Liver (tissue), 9 donors: ENCODE data around the gene PLEKHF1. TPM values are rescaled to one million over a fixed set of nuclear protein-coding genes. Genes with fewer than 3 reads are reported as not detected.
"Not testable (repeated sequence)": the region's sequence is repeated elsewhere in the genome, so short reads cannot be mapped to it uniquely, and the experiment has no call there.

Experiments
- DNase-seq: peaks from one replicate; pipeline ENCODE4 v3.0.0-alpha.2; 2017; ENCODE audit warnings: low spot score
- H3K27ac ChIP-seq, 2 donors: one replicate each; pipeline ENCODE4 v1.7.0; 2013; ENCODE audit warnings: inconsistent platforms in 2 of 2, low read length in 2 of 2, control low read depth in 1 of 2, low read depth in 1 of 2, mild to moderate bottlenecking in 1 of 2
- H3K27me3 ChIP-seq, 4 donors: one replicate each; pipeline versions ENCODE4 v1.6.1 to v1.7.0; 2013; ENCODE audit warnings: low read length in 3 of 4, inconsistent platforms in 1 of 4, mild to moderate bottlenecking in 1 of 4, moderate library complexity in 1 of 4; ENCODE audit not compliant: control insufficient read depth in 4 of 4, insufficient read depth in 4 of 4
- H3K36me3 ChIP-seq, 4 donors: one replicate each; pipeline versions ENCODE4 v1.6.1 to v1.7.0; 2013; ENCODE audit warnings: low read length in 3 of 4, mild to moderate bottlenecking in 3 of 4, low read depth in 1 of 4, moderate library complexity in 1 of 4; ENCODE audit not compliant: control insufficient read depth in 4 of 4, insufficient read depth in 3 of 4
- H3K4me1 ChIP-seq, 4 donors: one replicate each; pipeline versions ENCODE4 v1.6.1 to v1.7.0; 2013; ENCODE audit warnings: low read length in 3 of 4, mild to moderate bottlenecking in 3 of 4, moderate library complexity in 1 of 4; ENCODE audit not compliant: control insufficient read depth in 4 of 4, insufficient read depth in 4 of 4
- H3K4me3 ChIP-seq, 3 donors: one replicate each; pipeline versions ENCODE4 v1.6.1 to v1.7.0; 2013; ENCODE audit warnings: low read length in 3 of 3, control low read depth in 1 of 3, low read depth in 1 of 3, mild to moderate bottlenecking in 1 of 3
- H3K9ac ChIP-seq, 2 donors: one replicate each; pipeline ENCODE4 v1.7.0; 2013; ENCODE audit warnings: low read length in 2 of 2, mild to moderate bottlenecking in 2 of 2, moderate library complexity in 2 of 2, control low read depth in 1 of 2, low read depth in 1 of 2
- H3K9me3 ChIP-seq, 4 donors: one replicate each; pipeline versions ENCODE4 v1.6.1 to v1.7.0; 2013; ENCODE audit warnings: low read length in 3 of 4; ENCODE audit not compliant: control insufficient read depth in 4 of 4
- CTCF ChIP-seq: fragments of 150-350 bp; IDR thresholded peaks from 2 replicates; pipeline ENCODE4 v1.5.1; 2017; ENCODE audit warnings: improper control_type of control experiment, low read depth, low read length; ENCODE audit not compliant: missing input control
- EGR1 ChIP-seq, 2 donors: IDR thresholded peaks; 2 replicates each; pipeline ENCODE4 v1.6.1; 2016 to 2018; ENCODE audit warnings: antibody characterized with exemption in 2 of 2, low read depth in 2 of 2
- FOXA1 ChIP-seq: IDR thresholded peaks from 2 replicates; pipeline ENCODE4 v1.6.1; 2016; ENCODE audit warnings: antibody characterized with exemption
- HNF4A ChIP-seq, 2 donors: conservative IDR thresholded peaks; 2 replicates each; pipeline ENCODE4 v1.6.1; 2016; ENCODE audit warnings: antibody characterized with exemption in 2 of 2, mild to moderate bottlenecking in 2 of 2
- JUND ChIP-seq, 2 donors: IDR thresholded peaks; 2 replicates each; pipeline ENCODE4 v1.6.1; 2016; ENCODE audit warnings: antibody characterized with exemption in 2 of 2
- NR2F2 ChIP-seq: IDR thresholded peaks from 2 replicates; pipeline ENCODE4 v1.6.1; 2016; ENCODE audit warnings: antibody characterized with exemption
- REST ChIP-seq: IDR thresholded peaks from 2 replicates; pipeline ENCODE4 v1.6.1; 2016; ENCODE audit warnings: antibody characterized with exemption, mild to moderate bottlenecking
- RXRA ChIP-seq, 2 donors: IDR thresholded peaks; 2 replicates each; pipeline ENCODE4 v1.6.1; 2017 to 2018; ENCODE audit warnings: antibody characterized with exemption in 2 of 2, mild to moderate bottlenecking in 1 of 2
- SP1 ChIP-seq: IDR thresholded peaks from 2 replicates; pipeline ENCODE4 v1.6.1; 2018; ENCODE audit warnings: antibody characterized with exemption, mild to moderate bottlenecking
- TAF1 ChIP-seq: conservative IDR thresholded peaks from 2 replicates; pipeline ENCODE4 v1.6.1; 2016; ENCODE audit warnings: antibody characterized with exemption, mild to moderate bottlenecking
- ZBTB33 ChIP-seq: IDR thresholded peaks from 2 replicates; pipeline ENCODE4 v1.6.1; 2016; ENCODE audit warnings: antibody characterized with exemption
- WGBS: extraction: QIAGEN DNeasy Blood & Tissue Kit; methylation state at CpG from one replicate; pipeline ENCODE4 v1.1.7; 2013; 5-methylcytosine and 5-hydroxymethylcytosine counted together
- polyA plus RNA-seq, 2 donors: library from polyadenylated mRNA; stranded (reverse) in 1 of 2; unstranded in 1 of 2; fragments of 200-250 nt in 1 of 2; fragments of >200 nt in 1 of 2; fragmentation: Nextera tagmentation in 1 of 2; extraction: Ambion mirVana in 1 of 2; gene quantifications; one replicate each; pipeline versions ENCODE4 v1.2.1 to v1.2.3, GENCODE V29; 2013 to 2015
- total RNA-seq, 2 donors: library from RNA; depleted of rRNA; stranded (reverse); fragments of >200 nt; gene quantifications; one replicate each; pipeline ENCODE4 v1.2.3, GENCODE V29; 2014
- donor health status: healthy.
- donor health status: healthy.
- donor health status: healthy.
- donor health status: healthy.
- donor health status: healthy.

The PLEKHF1 gene
- total and polyA plus RNA-seq, 4 donors, result 2.9 to 15.1 (median 8.9) TPM

GRCh38 chr19:29626386-29626785 is 38.9 kb upstream of the PLEKHF1 start:
- no peaks in the 10 kb centered on the region for H3K9me3 ChIP-seq
- H3K36me3 ChIP-seq, result no peaks in the 10 kb centered on the region
- H3K4me3 ChIP-seq, result no peak overlapping the region
- H3K9ac ChIP-seq, result no peak overlapping the region
- H3K4me1 ChIP-seq, result no peaks in the 10 kb centered on the region
- TF ChIP-seq SP1, result no peak
- 97% methylated on average over 7 of the region's 7 CpGs for WGBS
- no peak overlapping the region for H3K27ac ChIP-seq
- DNase-seq, result no peak
- no peaks in the 10 kb centered on the region for H3K27me3 ChIP-seq

- 87% methylated on average over 9 of the region's 9 CpGs for WGBS
- DNase-seq, H3K9ac ChIP-seq, H3K36me3 ChIP-seq, H3K4me1 ChIP-seq, H3K4me3 ChIP-seq, H3K9me3 ChIP-seq, H3K27me3 ChIP-seq, H3K27ac ChIP-seq: not testable (repeated sequence)
These were observed 38.4 kb upstream of the PLEKHF1 start for GRCh38 chr19:29626832-29627231.

GRCh38 chr19:29628661-29629385 is 36.4 kb upstream of the PLEKHF1 start:
- no peaks in the 10 kb centered on the region for H3K9me3 ChIP-seq
- WGBS, result 96% methylated on average over 16 of the region's 16 CpGs
- DNase-seq, result no peak

GRCh38 chr19:29629836-29630534 is 35.3 kb upstream of the PLEKHF1 start:
- WGBS, result 90% methylated on average over 5 of the region's 5 CpGs
- H3K27me3 ChIP-seq, result no peaks in the 10 kb centered on the region

More at GRCh38 chr19:29628661-29629385, 36.4 kb upstream of the PLEKHF1 start:
- H3K4me1 ChIP-seq, result no peaks in the 10 kb centered on the region
- H3K36me3 ChIP-seq, result no peaks in the 10 kb centered on the region
- no peak overlapping the region for H3K27ac ChIP-seq
- H3K4me3 ChIP-seq, result no peak overlapping the region
- no peak for TF ChIP-seq HNF4A (conservative IDR thresholded peaks at IDR 0.05)
- H3K27me3 ChIP-seq, result no peaks in the 10 kb centered on the region
- no peak overlapping the region for H3K9ac ChIP-seq

More at GRCh38 chr19:29629836-29630534, 35.3 kb upstream of the PLEKHF1 start:
- no peak for DNase-seq
- Histone ChIP-seq H3K9ac (no peak overlapping the region), H3K27ac (no peak overlapping the region), H3K9me3 (peaks cover 0 to 2% (median 0%) of the 10 kb centered on the region in 4 donors), H3K4me3 (no peak overlapping the region), H3K4me1 (no peaks in the 10 kb centered on the region), H3K36me3 (no peaks in the 10 kb centered on the region)
- TF ChIP-seq REST (no peak), RXRA (IDR thresholded peaks at IDR 0.05) (no peak), ZBTB33 (no peak), TAF1 (no peak), FOXA1 (no peak), EGR1 (IDR thresholded peaks at IDR 0.05; ENCODE audit: low read depth in 2 of 2) (no peak), CTCF (no peak), JUND (IDR thresholded peaks at IDR 0.05) (no peak), NR2F2 (no peak)
